Measurements from ENCODE around the gene RICTOR.
"Not testable (repeated sequence)": the region's sequence is repeated elsewhere in the genome, so short reads cannot be mapped to it uniquely, and the experiment has no call there.

RICTOR gene

DNA sequence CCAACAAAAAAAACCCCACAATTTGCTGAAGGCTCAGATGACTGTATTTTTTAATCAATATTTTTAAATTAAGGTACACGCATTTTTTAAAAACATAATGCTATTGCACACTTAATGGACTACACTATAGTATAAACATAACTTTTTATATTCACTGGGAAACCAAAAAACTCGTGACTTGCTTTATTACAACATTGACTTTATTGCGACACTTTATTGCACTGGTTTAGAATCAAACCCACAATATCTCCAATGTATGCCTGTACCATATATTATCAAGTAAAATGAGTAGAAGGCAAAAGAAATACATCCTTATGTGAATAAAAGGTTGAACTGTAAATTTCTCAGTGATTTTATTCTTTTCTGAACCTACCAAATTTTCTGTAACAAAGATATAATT is 53.7 kb downstream of the RICTOR start:
- DNase-seq (no peak), ATAC-seq (replicated peaks) (no peak)
- Mint-ChIP-seq H3K27ac (no peak overlapping the region), H3K27me3 (no peaks in the 10 kb centered on the region), H3K9me3 (no peaks in the 10 kb centered on the region), H3K4me1 (peaks cover 21 to 33% of the 10 kb centered on the region in 2 donors), H3K4me3 (no peak overlapping the region), H3K36me3 (peaks cover 10 to 32% of the 10 kb centered on the region in 2 donors)

- H3K4me1 Mint-ChIP-seq: peaks cover 22 to 35% of the 10 kb centered on the region in 2 donors
- no peaks in the 10 kb centered on the region for H3K9me3 Mint-ChIP-seq
- H3K36me3 Mint-ChIP-seq: peaks cover 10 to 29% of the 10 kb centered on the region in 2 donors
- DNase-seq: no peak
- H3K4me3 Mint-ChIP-seq: no peak overlapping the region
- H3K27ac Mint-ChIP-seq: no peak overlapping the region
- no peak for ATAC-seq (replicated peaks)
- H3K27me3 Mint-ChIP-seq: no peaks in the 10 kb centered on the region
These were observed 54.9 kb downstream of the RICTOR start for GRCh38 chr5:39019254-39019653.

DNA sequence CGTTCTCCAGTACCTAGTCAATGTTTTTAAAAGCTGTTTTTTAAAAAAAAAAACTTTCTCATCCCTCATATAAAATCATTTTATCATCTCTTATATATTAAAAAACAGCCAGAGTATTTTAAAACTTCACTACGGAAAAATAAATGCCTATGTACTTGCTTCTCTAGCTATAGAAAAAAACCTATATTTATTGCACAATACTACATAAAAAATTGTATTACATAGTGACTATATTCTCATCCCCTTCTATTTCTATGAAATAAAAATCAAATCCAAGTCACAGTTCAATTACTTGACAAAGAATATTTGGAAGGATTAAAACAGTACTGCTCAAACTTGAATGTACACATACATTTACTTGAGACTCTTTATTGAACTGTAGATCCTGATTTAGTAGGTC is 56.7 kb downstream of the RICTOR start:
- no peaks in the 10 kb centered on the region for H3K9me3 Mint-ChIP-seq
- no peak overlapping the region for H3K4me3 Mint-ChIP-seq
- H3K4me1 Mint-ChIP-seq: peaks cover 13 to 25% of the 10 kb centered on the region in 2 donors
- no peak overlapping the region for H3K27ac Mint-ChIP-seq
- no peaks in the 10 kb centered on the region for H3K27me3 Mint-ChIP-seq
- ATAC-seq (replicated peaks) (no peak), DNase-seq (no peak)
- H3K36me3 Mint-ChIP-seq: peaks cover 14 to 32% of the 10 kb centered on the region in 2 donors

GRCh38 chr5:39016587-39017275 is 57.5 kb downstream of the RICTOR start:
- Mint-ChIP-seq H3K36me3 (peaks cover 21 to 35% of the 10 kb centered on the region in 2 donors), H3K4me3 (no peak overlapping the region), H3K9me3 (peaks cover 2 to 6% of the 10 kb centered on the region in 2 donors), H3K4me1 (peaks cover 10 to 19% of the 10 kb centered on the region in 2 donors), H3K27me3 (no peaks in the 10 kb centered on the region), H3K27ac (peak overlapping the region; percentile 3)
- DNase-seq (no peak), ATAC-seq (replicated peaks) (no peak)

DNA sequence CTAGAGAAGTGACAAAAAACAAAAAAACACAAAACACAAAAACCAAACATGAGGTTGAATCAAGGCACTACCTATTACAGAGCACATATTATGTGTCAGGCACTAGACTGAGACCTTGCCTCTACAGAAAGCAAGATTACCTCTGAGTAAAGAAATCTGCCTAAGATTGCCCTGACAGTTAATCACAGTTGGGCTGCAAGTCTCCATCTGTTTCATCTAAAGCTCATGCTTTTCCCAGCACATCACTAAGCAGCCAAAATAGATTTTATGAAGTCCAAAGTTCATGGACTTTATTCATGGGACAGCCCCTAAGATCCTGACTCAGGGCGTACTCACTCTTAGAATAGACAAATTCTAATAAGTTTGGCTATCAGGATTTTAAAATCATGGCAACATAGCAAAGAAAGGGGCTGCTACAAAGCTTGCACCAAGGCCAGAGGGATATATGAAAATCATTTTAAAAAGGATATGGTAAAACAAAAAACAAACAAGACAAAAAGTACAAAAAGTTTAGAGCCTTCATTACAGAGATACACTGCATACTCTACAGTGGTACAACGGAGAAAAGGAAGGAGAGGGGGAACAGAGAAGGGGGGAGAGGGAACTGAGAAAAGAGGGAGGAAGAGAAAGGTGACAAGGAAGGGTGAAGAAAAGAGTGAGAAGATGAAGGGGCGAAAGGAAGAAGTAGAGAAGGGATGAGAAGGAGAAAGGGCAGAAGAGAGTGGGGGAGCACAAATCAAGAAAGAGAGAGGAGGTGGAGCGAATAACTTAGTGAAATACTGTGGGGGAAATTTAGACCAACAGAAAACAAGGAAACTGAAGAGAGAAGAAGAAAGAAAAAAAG is 58.2 kb downstream of the RICTOR start:
- DNase-seq: no peak
- H3K36me3 Mint-ChIP-seq: peaks cover 29 to 38% of the 10 kb centered on the region in 2 donors

DNA sequence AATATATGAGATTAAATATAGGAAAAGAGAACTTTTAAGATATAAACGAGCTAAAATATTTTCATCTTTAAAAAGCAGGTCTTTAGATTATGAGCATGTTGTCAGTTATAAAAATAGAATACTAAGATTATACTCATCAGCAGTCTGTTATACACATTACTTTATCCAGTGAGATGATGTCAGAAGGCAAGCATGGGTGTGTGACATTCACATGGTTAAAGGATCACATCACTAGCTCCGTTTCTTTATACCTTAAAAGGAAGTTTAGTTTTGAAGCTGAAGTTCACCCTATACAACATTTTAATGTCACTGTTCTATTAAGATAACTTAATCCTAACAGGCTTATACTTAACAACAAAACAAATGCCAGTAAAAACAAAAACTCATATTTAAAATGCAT is 59.6 kb downstream of the RICTOR start:
- ATAC-seq (replicated peaks) (no peak), DNase-seq (no peak)
- peaks cover 8 to 17% of the 10 kb centered on the region in 2 donors for H3K9me3 Mint-ChIP-seq
- H3K27ac Mint-ChIP-seq: no peak overlapping the region
- H3K4me1 Mint-ChIP-seq: peaks cover 12 to 13% of the 10 kb centered on the region in 2 donors
- peaks cover 37 to 45% of the 10 kb centered on the region in 2 donors for H3K36me3 Mint-ChIP-seq
- H3K4me3 Mint-ChIP-seq: no peak overlapping the region
- H3K27me3 Mint-ChIP-seq: no peaks in the 10 kb centered on the region

More for the DNA sequence above, 58.2 kb downstream of the RICTOR start:
- Mint-ChIP-seq H3K27ac (peak overlapping the region; percentile 3), H3K4me3 (no peak overlapping the region), H3K4me1 (peaks cover 10 to 13% of the 10 kb centered on the region in 2 donors), H3K27me3 (no peaks in the 10 kb centered on the region), H3K9me3 (peaks cover 2 to 8% of the 10 kb centered on the region in 2 donors)
- peak in 1 of 2 donors; percentile 42 for ATAC-seq (replicated peaks)

DNA sequence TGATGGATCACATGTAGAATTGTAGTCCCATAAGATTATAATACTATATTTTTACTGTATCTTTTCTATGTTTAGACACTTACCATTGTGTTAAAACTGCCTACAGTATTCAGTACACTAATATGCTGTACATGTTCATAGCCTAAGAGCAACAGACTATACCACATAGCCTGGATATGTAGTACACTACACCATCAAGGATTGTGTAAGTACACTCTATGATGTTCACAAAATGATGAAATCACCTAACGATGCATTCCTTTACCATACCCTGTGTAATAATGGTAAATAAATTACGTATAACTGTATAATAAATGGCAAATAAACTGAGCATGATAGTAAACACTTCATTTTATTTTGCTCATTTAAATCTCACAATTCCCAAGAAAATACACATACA is 60.3 kb downstream of the RICTOR start:
- Mint-ChIP-seq H3K36me3 (peaks cover 37 to 45% of the 10 kb centered on the region in 2 donors), H3K27me3 (no peaks in the 10 kb centered on the region), H3K9me3 (peaks cover 8 to 17% of the 10 kb centered on the region in 2 donors), H3K4me1 (peaks cover 12 to 13% of the 10 kb centered on the region in 2 donors), H3K27ac (no peak overlapping the region), H3K4me3 (no peak overlapping the region)
- ATAC-seq (replicated peaks) (no peak), DNase-seq (no peak)

GRCh38 chr5:39010958-39011357 is 63.2 kb downstream of the RICTOR start:
- ATAC-seq (replicated peaks); H3K27me3 Mint-ChIP-seq; H3K4me3 Mint-ChIP-seq; H3K27ac Mint-ChIP-seq; H3K4me1 Mint-ChIP-seq; DNase-seq: not testable (repeated sequence)
- Mint-ChIP-seq H3K36me3 (peaks cover 31 to 35% of the 10 kb centered on the region in 2 donors), H3K9me3 (peaks cover 8 to 17% of the 10 kb centered on the region in 2 donors)

DNA sequence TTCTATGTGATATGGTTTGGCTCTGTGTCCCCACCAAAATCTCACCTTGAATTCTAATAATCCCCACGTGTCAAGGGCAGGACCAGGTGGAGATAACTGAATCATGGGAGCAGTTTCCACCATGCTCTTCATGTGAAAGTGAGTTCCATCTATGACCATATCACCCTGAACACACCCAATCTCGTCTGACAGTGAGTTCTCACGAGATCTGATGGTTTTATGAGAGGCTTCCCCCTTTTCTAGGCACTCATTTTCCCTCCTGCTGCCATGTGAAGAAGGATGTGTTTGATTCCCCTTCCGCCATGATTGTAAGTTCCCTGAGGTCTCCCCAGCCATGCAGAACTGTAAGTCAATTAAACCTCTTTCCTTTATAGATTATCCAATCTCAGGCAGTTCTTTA is 64.2 kb downstream of the RICTOR start:
- Mint-ChIP-seq H3K4me1 (peaks cover 0 to 1% of the 10 kb centered on the region in 2 donors), H3K36me3 (peaks cover 35 to 42% of the 10 kb centered on the region in 2 donors), H3K27me3 (no peaks in the 10 kb centered on the region), H3K4me3 (no peak overlapping the region), H3K9me3 (peaks cover 8 to 17% of the 10 kb centered on the region in 2 donors), H3K27ac (no peak overlapping the region)
- DNase-seq (no peak), ATAC-seq (replicated peaks) (no peak)

GRCh38 chr5:39009280-39009679 is 64.9 kb downstream of the RICTOR start:
- ATAC-seq (replicated peaks) (no peak), DNase-seq (no peak)
- peaks cover 8 to 17% of the 10 kb centered on the region in 2 donors for H3K9me3 Mint-ChIP-seq
- H3K36me3 Mint-ChIP-seq: peaks cover 36 to 43% of the 10 kb centered on the region in 2 donors
- no peak overlapping the region for H3K27ac Mint-ChIP-seq
- no peak overlapping the region for H3K4me3 Mint-ChIP-seq
- no peaks in the 10 kb centered on the region for H3K27me3 Mint-ChIP-seq
- H3K4me1 Mint-ChIP-seq: peaks cover 0 to 1% of the 10 kb centered on the region in 2 donors

DNA sequence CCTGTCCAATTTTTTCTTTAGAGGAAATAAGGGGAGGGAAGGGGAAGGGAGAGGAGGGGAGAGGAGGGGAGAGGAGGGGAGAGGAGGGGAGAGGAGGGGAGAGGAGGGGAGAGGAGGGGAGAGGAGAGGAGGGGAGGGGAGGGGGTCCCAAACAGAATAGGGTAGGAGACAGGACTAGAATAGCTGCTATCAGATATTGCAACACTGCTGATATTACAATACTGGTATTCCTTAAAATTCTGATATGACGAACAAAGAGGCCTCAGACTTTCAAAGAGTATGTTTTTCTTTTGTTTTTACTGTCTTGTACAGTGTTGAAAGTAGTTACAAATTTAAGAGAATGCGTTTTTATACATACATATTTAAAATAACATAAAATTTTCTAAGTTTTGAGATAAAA is 67.5 kb downstream of the RICTOR start:
- H3K9me3 Mint-ChIP-seq: peaks cover 6 to 10% of the 10 kb centered on the region in 2 donors
- ATAC-seq (replicated peaks) (no peak), DNase-seq (no peak)
- H3K4me1 Mint-ChIP-seq: peaks cover 0 to 1% of the 10 kb centered on the region in 2 donors
- no peak overlapping the region for H3K27ac Mint-ChIP-seq
- H3K4me3 Mint-ChIP-seq: no peak overlapping the region
- H3K36me3 Mint-ChIP-seq: peaks cover 27 to 31% of the 10 kb centered on the region in 2 donors
- H3K27me3 Mint-ChIP-seq: no peaks in the 10 kb centered on the region

GRCh38 chr5:39005566-39006232 is 68.5 kb downstream of the RICTOR start:
- Mint-ChIP-seq H3K9me3 (peaks cover 6 to 9% of the 10 kb centered on the region in 2 donors), H3K36me3 (peaks cover 17 to 25% of the 10 kb centered on the region in 2 donors), H3K27ac (no peak overlapping the region), H3K4me1 (peaks cover 0 to 1% of the 10 kb centered on the region in 2 donors), H3K4me3 (no peak overlapping the region), H3K27me3 (no peaks in the 10 kb centered on the region)
- DNase-seq (no peak), ATAC-seq (replicated peaks) (peak in 1 of 2 donors; percentile 41)

DNA sequence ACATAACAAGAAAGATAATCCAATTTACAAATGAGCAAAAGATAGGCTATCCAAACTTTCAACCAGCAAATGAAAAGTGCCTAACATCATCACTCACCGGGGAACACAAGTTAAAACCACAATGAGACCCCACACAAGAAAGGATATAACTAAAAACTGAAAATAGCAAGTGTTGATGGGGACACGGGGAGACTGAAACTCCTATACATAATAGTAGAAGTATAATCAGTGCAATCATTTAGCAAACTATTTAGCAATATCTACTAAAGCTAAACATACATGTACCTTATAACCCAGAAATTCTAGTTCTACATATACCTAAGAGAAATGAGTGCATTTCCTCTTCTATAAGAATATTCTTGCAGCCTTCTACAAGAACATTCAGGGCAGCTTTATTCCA is 72.5 kb downstream of the RICTOR start:
- no peak overlapping the region for H3K27ac Mint-ChIP-seq
- peaks cover 0 to 4% of the 10 kb centered on the region in 2 donors for H3K9me3 Mint-ChIP-seq
- H3K27me3 Mint-ChIP-seq: no peaks in the 10 kb centered on the region
- no peak overlapping the region for H3K4me3 Mint-ChIP-seq
- ATAC-seq (replicated peaks) (no peak), DNase-seq (no peak)
- peaks cover 0 to 10% of the 10 kb centered on the region in 2 donors for H3K4me1 Mint-ChIP-seq
- H3K36me3 Mint-ChIP-seq: peaks cover 17 to 36% of the 10 kb centered on the region in 2 donors

DNA sequence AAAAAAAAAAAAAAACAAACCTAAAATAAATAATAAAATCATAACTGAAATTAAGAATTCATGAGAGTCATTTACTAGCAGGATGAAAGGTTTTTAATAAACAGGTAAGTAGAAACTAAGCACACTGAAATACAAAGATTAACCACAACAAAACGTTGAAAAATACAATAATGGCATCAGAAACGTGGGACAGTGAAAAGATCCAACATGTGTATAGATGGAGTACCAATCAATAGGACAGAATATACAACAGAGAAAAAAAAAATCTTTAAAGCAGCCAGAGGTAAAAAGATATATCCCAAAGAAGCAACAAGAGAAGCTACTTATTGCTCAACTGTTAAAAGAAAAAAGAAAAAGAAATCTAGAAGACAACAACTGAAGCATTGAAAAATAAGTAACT is 75.2 kb downstream of the RICTOR start:
- H3K36me3 Mint-ChIP-seq: peaks cover 12 to 28% of the 10 kb centered on the region in 2 donors
- ATAC-seq (replicated peaks): no peak
- DNase-seq: no peak
- no peak overlapping the region for H3K27ac Mint-ChIP-seq
- peaks cover 0 to 10% of the 10 kb centered on the region in 2 donors for H3K4me1 Mint-ChIP-seq
- no peaks in the 10 kb centered on the region for H3K27me3 Mint-ChIP-seq
- no peak overlapping the region for H3K4me3 Mint-ChIP-seq
- peaks cover 0 to 4% of the 10 kb centered on the region in 2 donors for H3K9me3 Mint-ChIP-seq

All from stimulated activated naive B cell treated with anti-CD40 and anti-IgM and Interleukin-4, amounts not matched to agents 10 μg/mL and 1 μg/mL and 100 μg/mL, for 72 hours (primary cell).